CD4-positive, alpha-beta T cell (primary cell): ENCODE data around the gene CPAMD8. TPM values are rescaled to one million over a fixed set of nuclear protein-coding genes. Genes with fewer than 3 reads are reported as not detected.

ENCODE experiments used
- ATAC-seq: fragments of 200-7000 bp; cut with Tn5 transposase; one replicate; pipeline ENCODE4 v1.10.0; 2022; ENCODE audit warnings: mild to moderate bottlenecking; ENCODE audit not compliant: poor library complexity
- CTCF ChIA-PET: fragments of 350-600 bp; sonication (Branson Sonifier 250); formaldehyde crosslinking; loops from one replicate; lab custom pipeline; 2021; ENCODE audit warnings: antibody characterized with exemption, inconsistent platforms; lab: Charles Lee
- POLR2A ChIA-PET: fragments of 350-600 bp; sonication (Branson Sonifier 250); formaldehyde crosslinking; loops from one replicate; lab custom pipeline; 2021; ENCODE audit warnings: antibody characterized with exemption, inconsistent platforms; lab: Charles Lee
- DNase-seq, 14 experiments: peaks; one replicate each; pipeline ENCODE4 v3.0.0-alpha.2; 2013 to 2020; ENCODE audit warnings: mixed read lengths in 2 of 14
- H3K27ac ChIP-seq, 2 donors: one replicate each; pipeline versions ENCODE4 v1.5.1 to v1.7.0; 2013; ENCODE audit warnings: low read length in 2 of 2, low read depth in 1 of 2, mild to moderate bottlenecking in 1 of 2
- H3K27me3 ChIP-seq, 2 experiments: 1 replicate in 1 of 2; 2 replicates in 1 of 2; pipeline versions ENCODE4 v1.6.1 to v1.7.0; 2013; ENCODE audit warnings: low read length in 2 of 2, control low read depth in 1 of 2, mild to moderate bottlenecking in 1 of 2, moderate library complexity in 1 of 2; ENCODE audit not compliant: insufficient read depth in 2 of 2, control insufficient read depth in 1 of 2
- H3K36me3 ChIP-seq: one replicate; pipeline ENCODE4 v1.6.1; 2013; ENCODE audit warnings: low read length, control low read depth; ENCODE audit not compliant: insufficient read depth
- H3K4me1 ChIP-seq: one replicate; pipeline ENCODE4 v1.6.1; 2013; ENCODE audit warnings: low read length, control low read depth; ENCODE audit not compliant: insufficient read depth
- H3K4me3 ChIP-seq: one replicate; pipeline ENCODE4 v1.5.1; 2013; ENCODE audit warnings: mild to moderate bottlenecking, low read length, moderate library complexity
- H3K9me3 ChIP-seq, 2 experiments: 1 replicate in 1 of 2; 2 replicates in 1 of 2; pipeline versions ENCODE4 v1.6.1 to v1.7.0; 2013; ENCODE audit warnings: low read length in 2 of 2, mild to moderate bottlenecking in 2 of 2, control low read depth in 1 of 2, moderate library complexity in 1 of 2; ENCODE audit not compliant: control insufficient read depth in 1 of 2, insufficient read depth in 1 of 2
- H3K27ac Mint-ChIP-seq: one replicate; pipeline ENCODE4 v1.8.0; 2020; ENCODE audit warnings: mixed read lengths
- H3K27me3 Mint-ChIP-seq: one replicate; pipeline ENCODE4 v1.8.0; 2021; ENCODE audit warnings: mixed read lengths
- H3K36me3 Mint-ChIP-seq: one replicate; pipeline ENCODE4 v1.8.0; 2021; ENCODE audit warnings: low read depth, mixed read lengths
- H3K4me1 Mint-ChIP-seq: one replicate; pipeline ENCODE4 v1.8.0; 2021; ENCODE audit warnings: low read depth, mixed read lengths
- H3K4me3 Mint-ChIP-seq: one replicate; pipeline ENCODE4 v1.8.0; 2020; ENCODE audit warnings: mild to moderate bottlenecking, mixed read lengths
- H3K9me3 Mint-ChIP-seq: one replicate; pipeline ENCODE4 v1.8.0; 2020; ENCODE audit warnings: mixed read lengths
- CTCF ChIP-seq: fragments of 200-600 bp; IDR thresholded peaks from one replicate; pipeline ENCODE4 v1.8.0; 2022; ENCODE audit warnings: antibody characterized with exemption, mild to moderate bottlenecking
- intact Hi-C, 2 experiments: fragments of 100-400 bp; cut with DNase I in 1 of 2; cut with micrococcal nuclease in 1 of 2; formaldehyde crosslinking; loops; one replicate each; pipeline versions ENCODE4 v1.15.1 to v1.9.0; 2023 to 2025; cut with DNase I, micrococcal nuclease
- total RNA-seq, 174 experiments: library from RNA in 2 of 174; stranded (reverse) in 2 of 174; gene quantifications; one replicate each; pipeline ENCODE4 v1.2.3 and lab custom pipeline; 2021 to 2026

Gene CPAMD8
- total RNA-seq, 2 experiments from 2014 or later = 0.05 to 0.34 TPM

- Histone ChIP-seq H3K27me3 (no peaks in the 10 kb centered on the region), H3K9me3 (no peaks in the 10 kb centered on the region), H3K4me3 (no peak overlapping the region), H3K4me1 (no peaks in the 10 kb centered on the region), H3K36me3 (peaks cover 69% of the 10 kb centered on the region), H3K27ac (no peak overlapping the region)
- no peak overlapping the region for H3K27ac Mint-ChIP-seq
- ChIA-PET CTCF (no interaction called here), POLR2A (no interaction called here)
- no peak for TF ChIP-seq CTCF
- H3K27me3 Mint-ChIP-seq = no peaks in the 10 kb centered on the region
- peaks cover 81% of the 10 kb centered on the region for H3K36me3 Mint-ChIP-seq
- intact Hi-C loops = no loop called here
- no peak for DNase-seq
- no peak overlapping the region for H3K4me3 Mint-ChIP-seq
- H3K9me3 Mint-ChIP-seq = no peaks in the 10 kb centered on the region
- no peaks in the 10 kb centered on the region for H3K4me1 Mint-ChIP-seq
- ATAC-seq = no peak
These were observed 29.0 kb upstream of the CPAMD8 start for GRCh38 chr19:17055636-17056035.

GRCh38 chr19:17054746-17055145 lies 28.1 kb upstream of the CPAMD8 start:
- Mint-ChIP-seq H3K4me3 (no peak overlapping the region), H3K4me1 (no peaks in the 10 kb centered on the region), H3K27me3 (no peaks in the 10 kb centered on the region), H3K36me3 (peaks cover 81% of the 10 kb centered on the region), H3K9me3 (no peaks in the 10 kb centered on the region), H3K27ac (no peak overlapping the region)
- Histone ChIP-seq H3K27ac (no peak overlapping the region), H3K27me3 (no peaks in the 10 kb centered on the region), H3K9me3 (no peaks in the 10 kb centered on the region), H3K4me1 (no peaks in the 10 kb centered on the region), H3K4me3 (no peak overlapping the region), H3K36me3 (peaks cover 76% of the 10 kb centered on the region)
- no peak for ATAC-seq
- POLR2A ChIA-PET = no interaction called here
- TF ChIP-seq CTCF = no peak
- intact Hi-C loops = no loop called here
- CTCF ChIA-PET = no interaction called here
- no peak for DNase-seq

DNA sequence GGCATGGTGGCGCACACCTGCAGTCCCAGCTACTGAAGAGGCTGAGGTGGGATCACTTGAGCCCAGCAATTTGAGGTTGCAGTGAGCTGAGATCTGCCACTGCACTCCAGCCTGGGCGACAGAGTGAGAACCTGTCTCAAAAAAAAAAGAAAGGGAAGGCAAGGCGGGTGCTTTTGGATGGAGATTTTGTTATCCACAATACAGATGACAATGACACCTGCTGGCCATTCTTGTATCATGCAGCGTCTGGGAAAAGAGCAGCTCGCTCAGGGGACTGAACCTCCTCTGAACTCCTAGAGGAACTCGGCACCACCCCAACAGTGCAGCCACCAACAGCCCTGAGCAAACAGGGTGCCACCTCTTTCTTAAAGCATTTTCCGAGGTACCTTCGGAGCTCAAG lies 25.8 kb upstream of the CPAMD8 start:
- Histone ChIP-seq H3K9me3 (no peaks in the 10 kb centered on the region), H3K4me3 (no peak overlapping the region), H3K4me1 (no peaks in the 10 kb centered on the region), H3K27me3 (no peaks in the 10 kb centered on the region), H3K36me3 (peaks cover 56% of the 10 kb centered on the region), H3K27ac (no peak overlapping the region)
- CTCF ChIA-PET = interaction anchor here (0.7 to 1.2 kb wide), 5 partner anchors 141 to 283 kb away, joined by 3 to 7 read pairs (median 6); no protein-coding TSS in a partner anchor
- H3K4me3 Mint-ChIP-seq = no peak overlapping the region
- H3K9me3 Mint-ChIP-seq = no peaks in the 10 kb centered on the region
- TF ChIP-seq CTCF = no peak
- no peak overlapping the region for H3K27ac Mint-ChIP-seq
- intact Hi-C loops = no loop called here
- H3K27me3 Mint-ChIP-seq = no peaks in the 10 kb centered on the region
- no peaks in the 10 kb centered on the region for H3K4me1 Mint-ChIP-seq
- POLR2A ChIA-PET = interaction anchor here (0.5 kb wide), 1 partner anchor 123 kb away, joined by 3 read pairs; no protein-coding TSS in a partner anchor
- ATAC-seq (no peak), DNase-seq (peak in 10 of 14 experiments; percentile 7 to 65 (median 29))
- peaks cover 64% of the 10 kb centered on the region for H3K36me3 Mint-ChIP-seq
